GM21737 (cell line): ENCODE results near the gene BORCS5.

Source experiments
- ATAC-seq: cut with Tn5 transposase; IDR thresholded peaks from one replicate; pipeline ENCODE4 v1.9.1; 2021; ENCODE audit warnings: mild to moderate bottlenecking, moderate library complexity; ENCODE audit not compliant: unreplicated experiment

The BORCS5 gene

DNA sequence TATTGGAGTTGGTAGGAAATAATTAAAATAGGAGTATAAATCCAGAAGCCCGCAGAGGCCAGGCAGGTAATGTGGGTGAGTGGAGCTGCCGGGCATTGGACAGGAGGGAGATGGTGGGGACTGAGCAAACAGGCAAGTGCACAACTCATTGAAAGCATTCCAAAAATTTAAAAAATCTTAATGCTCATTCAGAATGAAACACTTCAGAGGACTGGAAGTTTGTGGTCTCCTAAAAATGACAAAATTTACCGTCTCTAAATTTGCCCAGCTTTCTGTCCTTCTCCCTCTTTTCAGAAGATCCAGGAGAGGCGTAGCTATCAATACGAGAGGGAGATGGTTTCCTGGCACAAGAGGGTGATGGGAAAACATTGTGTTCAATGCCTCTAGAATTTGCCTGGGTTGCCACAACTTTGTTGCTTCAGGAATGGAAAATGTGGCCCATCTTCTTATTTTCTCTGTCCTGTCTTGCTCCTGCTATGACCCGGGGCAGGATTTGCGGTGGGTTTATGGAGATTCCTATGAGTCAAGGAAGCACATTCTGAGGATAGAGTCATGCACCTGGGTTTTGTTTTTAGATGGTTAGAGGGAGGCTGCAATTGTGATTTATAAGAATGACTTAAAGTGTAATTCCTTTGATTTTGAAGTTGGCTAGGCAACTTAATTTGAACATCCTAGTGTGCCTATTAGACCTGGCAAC, 72.2 kb downstream of the BORCS5 start:
- ATAC-seq = no peak

DNA sequence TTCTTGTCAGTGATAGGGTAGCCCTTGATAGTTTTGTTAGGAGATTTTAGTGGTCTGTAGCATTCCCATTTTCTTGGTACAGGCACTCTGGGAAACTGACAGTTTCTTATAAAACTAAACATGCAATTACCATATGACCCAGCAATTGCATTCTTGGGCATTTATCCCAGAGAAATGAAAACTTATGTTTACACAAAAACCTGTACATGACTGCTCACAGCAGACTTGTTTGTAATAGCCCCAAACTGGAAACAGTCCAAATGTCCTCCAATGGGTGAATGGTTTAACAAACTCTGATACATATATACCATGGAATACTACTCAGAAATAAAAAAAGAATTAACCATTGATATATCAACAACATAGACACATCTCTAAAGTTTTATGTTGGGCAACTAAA, 75.5 kb downstream of the BORCS5 start:
- ATAC-seq = no peak

DNA sequence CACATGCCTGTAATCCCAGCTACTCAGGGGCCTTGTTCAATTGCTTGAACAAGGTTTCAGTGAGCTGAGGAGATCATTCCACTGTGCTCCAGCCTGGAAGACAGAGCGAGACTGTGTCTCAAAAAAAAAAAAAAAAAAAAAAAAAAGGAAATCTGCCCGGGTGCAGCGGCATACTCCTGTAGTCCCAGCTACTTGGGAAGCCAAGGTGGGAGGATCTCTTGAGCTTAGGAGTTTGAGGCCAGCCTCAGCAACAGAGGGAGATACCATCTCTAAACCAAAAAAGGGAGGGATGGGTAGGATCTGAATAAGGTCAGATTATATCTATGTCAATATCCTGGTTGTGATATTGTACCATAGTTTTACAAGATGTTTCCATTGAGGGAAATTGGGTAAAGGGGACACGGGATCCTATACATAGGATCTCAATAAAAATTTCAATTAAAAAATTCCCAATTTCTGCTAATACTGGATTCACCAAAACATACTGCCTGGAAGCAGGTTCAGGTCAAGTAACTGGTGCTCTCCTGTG, 76.4 kb downstream of the BORCS5 start:
- ATAC-seq = no peak

DNA sequence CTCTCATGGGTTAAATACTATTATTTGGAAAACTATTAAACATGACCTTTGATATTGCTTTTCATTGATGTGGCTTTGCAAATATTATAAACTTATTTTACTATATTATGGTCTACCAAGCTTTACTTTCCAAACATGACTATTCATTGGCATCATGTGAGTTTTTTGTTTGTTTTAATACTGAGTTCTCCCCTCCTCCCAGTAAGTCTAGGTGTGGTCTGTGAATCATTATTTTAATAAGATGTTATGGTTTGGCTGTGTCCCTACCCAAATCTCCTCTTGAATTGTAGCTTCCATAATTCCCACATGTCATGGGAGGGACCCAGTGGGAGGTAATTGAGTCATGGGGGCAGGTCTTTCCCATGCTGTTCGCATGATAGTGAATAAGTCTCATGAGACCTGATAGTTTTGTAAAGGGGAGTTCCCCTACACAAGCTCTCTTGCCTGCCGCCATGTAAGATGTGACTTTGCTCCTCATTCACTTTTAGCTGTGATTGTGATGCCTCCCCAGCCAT, 80.0 kb downstream of the BORCS5 start:
- ATAC-seq = no peak

DNA sequence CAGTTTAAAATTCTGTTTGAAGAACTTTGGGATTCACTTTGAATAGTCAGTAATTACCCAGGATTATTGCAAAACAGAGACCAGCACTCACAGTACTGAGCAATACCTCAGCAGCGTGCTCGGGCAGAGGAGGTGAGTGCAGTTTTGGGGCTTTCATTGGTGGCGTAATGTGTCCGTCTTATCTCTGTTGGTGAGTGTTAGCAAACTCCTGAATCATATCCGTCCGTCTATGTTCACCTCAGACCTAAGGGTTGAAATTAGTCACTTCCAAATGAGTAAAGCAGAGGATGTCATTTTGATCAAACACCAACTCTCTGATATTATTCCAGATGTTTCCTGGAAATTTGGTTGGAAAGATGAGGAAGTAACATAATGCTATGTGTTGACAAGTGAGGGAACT, 82.8 kb downstream of the BORCS5 start:
- ATAC-seq = no peak

DNA sequence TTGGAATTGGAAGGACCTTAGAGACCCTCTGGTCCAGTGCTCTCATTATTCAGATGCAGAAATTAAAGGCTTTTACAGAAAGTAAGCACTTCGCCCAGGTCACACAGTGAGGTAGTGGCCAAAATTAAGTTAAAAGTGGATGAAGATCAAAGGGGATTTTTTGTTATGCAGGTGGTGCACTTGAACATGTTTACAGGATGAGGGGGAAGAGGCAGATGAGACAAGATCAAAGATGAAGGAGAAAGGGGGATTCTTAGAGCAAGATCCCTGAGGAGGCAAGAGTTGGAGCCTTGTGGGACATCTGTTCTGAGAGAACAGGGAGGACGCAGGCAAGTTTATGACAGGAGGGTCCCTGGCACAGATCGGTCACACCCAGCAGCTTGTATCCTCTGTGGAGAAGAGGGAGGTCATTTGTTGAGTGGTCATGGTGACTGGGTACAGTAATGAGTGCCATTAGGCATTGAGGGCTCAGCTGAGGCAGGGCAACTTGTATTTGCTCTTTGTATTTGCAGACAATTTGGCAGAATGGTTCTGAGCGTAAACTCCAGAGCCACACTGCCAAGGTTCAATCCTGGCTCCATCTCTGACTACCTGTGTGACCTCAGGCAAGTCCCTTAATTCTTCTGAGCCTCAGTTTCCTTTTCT, 84.0 kb downstream of the BORCS5 start:
- ATAC-seq = no peak

DNA sequence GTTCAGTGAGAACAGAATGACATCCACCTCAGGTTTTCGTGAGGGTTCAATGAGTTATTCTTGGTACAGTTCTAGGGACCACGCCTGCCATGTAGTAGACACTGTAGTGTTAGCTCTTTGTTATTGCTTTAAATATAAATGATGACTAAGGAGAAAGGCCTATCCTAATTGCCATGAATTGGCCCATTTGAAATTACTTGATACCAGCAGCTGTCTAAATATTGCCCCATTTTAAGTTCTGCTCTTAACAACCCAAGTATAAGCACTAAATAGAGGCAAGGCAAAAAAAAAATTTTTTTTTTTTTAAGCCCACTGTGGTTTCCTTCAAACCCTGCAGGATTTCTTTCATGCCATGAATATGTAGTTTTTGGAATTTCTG, 84.5 kb downstream of the BORCS5 start:
- ATAC-seq = no peak

DNA sequence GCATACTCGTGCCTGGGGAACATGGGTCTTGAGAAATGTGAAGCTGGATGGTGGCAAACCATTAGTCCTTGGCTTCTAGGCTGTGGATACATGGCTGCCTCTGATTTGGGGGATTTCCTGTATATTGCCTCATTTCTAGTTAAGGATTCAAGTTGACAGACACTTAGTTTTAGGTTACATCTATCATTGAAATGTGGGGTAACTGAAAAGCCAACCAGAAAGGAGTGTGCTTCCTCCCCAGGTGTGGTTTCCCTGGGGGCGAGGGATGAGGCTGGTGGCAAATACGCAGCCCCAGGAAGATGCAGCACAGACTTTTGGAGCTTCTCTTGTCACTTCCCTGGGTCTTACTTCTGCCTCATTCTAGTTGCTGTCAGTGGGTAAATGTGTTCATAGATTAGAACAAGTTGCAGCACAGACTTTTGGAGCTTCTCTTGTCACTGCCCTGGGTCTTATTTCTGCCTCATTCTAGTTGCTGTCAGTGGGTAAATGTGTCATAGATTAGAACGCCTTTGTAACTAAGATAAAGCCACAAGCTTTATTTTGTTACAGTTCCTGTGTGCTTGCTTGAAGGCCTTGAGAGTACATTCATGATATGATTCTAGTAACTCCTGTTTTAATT, 85.1 kb downstream of the BORCS5 start:
- ATAC-seq = no peak

DNA sequence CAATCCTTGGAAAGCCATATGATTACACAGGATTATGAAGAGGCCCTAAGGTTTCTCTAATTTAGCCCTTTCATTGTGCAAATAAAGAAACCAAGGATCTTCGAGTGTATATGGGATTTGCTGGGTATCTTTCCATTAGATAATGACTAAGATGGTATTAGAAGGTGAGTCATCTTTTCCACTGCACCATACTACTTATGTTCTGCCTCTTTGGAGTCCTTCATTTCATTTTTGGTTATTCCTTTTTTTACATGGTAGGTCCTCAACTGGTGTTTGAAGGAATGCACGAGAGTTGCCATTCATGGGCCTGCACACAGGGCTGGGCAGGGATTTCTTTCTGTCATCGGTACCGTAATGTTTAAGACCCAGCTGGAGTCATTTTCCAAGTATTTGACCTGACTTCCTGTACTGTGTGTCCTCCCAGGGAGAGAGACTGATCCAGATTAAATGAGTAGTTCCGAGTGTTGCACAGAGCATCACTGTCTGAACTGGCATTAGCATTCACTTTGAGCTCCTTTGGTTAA, 85.7 kb downstream of the BORCS5 start:
- ATAC-seq = no peak

DNA sequence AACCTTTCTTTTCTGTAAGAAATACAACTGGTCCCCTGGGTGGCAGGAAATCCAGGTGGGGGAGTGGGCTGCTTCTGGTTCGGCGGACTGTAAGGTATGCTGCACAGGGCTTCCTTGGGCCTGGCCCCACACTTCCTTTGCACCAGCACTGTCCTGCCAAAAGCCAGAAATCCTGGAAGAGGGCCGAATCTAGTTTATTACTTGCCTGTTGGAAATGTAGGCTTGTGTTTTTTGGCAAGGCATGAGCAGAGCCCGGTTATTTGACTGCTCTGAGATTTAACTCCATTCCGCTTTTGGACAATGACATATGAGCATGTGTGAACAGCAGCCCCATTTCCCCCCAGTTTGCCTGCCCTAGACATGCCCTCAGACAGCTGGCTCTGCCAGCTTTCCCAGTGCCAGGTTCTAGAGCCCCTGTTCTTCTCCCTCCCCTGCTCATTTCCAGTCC, 86.6 kb downstream of the BORCS5 start:
- no peak for ATAC-seq

DNA sequence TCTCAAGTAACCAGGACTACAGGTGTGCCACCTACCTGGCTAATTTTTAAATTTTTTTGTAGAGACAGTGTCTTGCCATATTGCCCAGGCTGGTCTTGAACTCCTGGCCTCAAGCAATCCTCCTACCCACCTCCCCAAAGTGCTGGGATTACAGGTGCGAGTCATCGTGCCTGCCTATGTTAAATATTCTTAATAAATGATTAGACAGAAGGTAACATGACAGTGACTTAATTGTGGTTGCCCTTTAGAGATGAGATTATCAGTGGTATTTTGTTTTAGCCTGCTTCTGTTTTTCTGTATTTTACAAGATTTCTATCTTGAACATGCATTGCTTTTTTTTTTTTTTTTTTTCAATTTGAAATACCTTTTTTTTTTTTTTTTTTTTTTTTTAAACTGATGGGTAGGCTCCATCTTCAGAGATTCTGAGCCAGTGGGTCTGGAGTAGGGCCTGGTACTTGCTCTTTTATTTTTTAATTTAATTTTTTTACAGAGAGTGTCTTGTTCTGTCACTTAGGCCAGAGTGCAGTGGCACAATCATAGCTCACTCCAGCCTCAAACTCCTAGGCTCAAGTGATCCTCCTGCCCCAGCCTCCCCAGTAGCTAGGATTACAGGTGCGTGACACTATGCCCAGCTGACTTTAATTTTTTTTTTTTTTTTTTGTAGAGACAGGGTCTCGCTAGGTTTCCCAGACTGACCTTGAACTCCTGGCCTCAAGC, 88.4 kb downstream of the BORCS5 start:
- ATAC-seq = no peak

DNA sequence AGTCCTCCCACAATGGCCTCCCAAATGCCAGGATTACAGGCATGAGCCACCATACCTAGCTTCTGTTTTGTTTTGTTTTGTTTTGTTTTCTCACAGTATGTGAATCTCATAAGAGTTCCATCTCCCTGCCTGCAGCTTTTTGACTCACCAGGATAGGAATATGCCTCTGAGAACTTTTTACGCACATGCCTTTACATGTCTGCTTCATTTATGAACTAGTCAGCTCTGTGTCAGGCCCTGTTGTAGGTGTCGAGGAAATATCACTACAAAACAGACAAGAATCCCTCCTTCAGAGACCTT, 89.0 kb downstream of the BORCS5 start:
- no peak for ATAC-seq

DNA sequence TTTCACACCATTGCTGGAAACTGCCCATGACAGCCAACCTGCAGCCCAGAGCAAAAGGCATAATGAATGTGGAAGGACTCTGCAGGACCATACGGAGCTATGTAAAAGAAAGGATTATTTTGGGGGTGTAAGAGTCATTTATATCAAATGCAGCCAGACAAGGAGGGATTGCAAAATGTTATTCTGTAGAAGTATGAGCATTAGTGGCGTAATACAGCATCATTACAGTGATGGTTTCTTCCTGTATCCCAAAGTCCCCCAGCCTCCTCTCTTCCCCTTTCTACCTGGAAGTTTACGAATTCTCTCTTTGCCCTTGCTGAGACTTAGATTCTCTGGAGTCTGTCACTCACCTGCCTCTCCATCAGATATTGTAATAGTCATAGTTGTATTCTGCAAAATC, 89.9 kb downstream of the BORCS5 start:
- ATAC-seq = no peak

DNA sequence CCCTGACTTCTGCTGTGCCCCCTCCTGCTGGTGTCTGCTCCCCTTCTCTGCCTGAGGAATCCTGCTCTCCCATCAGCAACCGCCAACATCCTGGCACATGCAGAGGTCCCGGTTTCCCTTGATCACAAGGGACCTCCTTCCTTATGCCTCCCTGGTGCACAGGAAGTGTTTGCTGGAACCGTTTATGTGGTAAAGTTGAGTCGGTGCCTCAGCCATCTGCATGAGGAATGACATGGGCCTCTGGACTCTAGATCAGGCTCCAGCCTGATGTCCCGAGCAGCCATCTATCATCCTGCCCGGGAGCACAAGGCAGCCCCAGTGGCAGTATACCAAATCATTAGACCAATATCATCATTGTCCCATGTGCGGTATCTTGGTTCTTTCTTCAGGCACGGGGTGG, 90.4 kb downstream of the BORCS5 start:
- no peak for ATAC-seq

DNA sequence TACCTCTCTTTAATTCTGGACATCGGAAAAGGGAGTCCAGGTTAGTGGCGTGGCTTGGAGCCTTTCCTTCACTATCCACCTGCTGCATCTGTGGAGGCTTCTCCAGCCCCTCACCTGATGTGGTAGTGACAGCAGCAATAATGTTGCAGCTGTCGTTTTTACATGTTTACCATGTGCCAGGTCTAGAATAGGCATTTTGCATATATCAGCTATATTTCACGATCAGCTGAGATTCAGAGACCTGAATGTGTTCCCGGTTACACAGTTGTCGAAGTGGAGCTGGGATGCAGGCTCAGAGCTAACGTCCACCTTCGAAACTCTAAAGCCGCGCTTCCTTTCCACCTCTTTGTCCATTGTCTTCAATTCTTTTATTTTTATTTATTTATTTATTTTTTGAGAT, 91.0 kb downstream of the BORCS5 start:
- ATAC-seq = no peak

DNA sequence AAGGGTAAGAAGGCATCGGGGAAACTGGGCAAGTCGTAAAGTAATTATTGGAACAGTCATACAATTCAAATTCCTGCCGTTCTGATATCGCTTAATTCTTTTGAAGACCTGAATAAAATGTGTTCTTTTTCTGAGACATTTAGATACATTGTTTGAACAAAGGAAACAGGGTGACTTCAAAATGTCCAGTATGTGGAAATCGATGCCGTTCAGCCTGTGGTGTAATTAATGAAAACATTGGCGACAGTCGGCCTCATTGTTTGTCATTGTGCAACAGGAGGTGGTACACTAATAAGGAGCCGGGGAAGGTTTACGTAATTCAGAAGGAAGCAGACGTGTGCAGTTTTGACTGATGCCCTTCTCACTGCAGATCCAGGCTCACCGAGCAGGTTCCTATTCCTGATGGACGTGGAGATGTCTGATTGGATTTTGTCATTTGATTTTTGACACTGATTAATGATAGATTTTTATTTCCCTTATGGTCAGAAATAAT, 92.7 kb downstream of the BORCS5 start:
- no peak for ATAC-seq

DNA sequence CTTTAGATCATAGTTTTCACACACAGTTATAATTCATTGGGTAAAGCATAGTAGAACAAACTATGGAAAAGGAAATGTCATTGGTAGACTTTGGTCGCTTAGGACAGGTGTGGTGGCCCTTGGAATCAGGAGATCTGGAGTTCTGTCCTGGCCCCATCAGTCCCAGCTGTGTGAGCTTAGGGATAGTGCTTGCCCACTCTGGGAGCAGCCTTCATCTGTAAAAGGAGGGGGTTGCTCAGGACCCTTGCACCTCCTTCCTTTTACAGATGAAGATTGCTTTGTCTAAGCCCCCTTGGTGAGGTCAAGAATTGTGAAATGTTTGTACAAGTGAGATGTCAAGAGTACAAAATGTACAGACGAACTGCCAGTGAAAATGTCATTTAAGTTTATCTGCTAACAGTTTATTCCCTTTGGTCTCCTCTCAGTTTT, 93.2 kb downstream of the BORCS5 start:
- no peak for ATAC-seq

DNA sequence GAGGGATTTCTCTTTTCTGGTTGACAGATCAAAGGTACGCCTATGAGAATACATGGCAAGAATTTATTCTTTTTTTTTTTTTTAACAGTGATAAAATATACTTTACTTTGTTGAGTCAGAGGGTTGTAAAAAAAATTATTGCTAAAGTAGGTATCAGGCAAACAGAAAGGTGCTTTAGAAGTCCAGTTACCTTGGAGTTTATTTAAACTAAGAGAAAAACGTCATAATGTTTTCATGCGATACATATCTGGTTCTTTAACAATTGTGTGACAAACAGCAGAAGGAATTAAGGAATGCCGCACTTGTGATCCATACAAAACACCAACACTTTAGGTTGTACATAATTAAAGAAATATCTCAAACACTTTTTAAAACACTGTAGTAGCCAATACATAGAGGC, 94.2 kb downstream of the BORCS5 start:
- ATAC-seq = no peak

DNA sequence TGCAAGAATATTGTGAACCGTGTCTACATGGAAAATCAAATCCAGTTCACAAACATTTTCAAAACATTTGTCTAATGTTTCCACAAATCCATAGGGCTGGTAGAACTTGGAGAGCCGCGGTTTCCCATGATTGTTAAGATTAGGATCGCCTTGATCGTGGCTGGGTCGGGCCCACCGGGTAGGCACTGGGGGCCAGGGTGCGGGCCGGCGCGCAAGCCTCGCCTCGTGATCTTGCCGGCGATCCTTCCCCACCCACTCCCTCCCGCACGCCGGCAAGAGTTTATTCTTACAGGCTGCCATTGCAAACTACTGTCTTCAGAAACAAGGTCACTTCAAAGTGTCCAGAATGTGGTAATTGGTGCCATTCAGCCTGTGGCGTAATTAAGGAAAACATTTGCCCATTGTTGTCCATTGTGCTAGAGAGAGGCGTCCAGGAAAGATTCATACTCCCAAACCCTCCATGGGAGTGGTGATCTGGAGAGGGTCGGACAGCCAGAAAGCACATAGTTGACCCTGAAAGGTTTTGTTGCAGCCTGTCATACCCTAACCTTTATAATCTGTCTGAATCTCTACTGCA, 95.5 kb downstream of the BORCS5 start:
- no peak for ATAC-seq

DNA sequence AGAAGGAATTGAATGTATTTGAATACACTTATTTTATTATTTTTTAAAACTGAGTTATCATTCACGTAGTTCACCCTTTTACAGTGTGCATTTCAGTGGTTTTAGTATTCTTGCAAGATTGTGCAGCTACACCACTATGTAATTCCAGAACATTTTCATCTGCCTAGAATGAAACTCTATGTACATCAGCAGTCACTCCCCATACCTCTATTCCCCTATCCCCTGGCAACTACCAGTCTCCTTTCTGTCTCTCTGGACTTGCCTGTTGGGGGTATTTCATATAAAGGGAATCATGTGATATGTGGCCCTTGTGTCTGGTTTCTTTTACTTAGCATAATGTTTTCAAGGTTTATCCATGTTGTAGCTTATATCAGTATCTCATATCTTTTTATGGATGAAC, 96.8 kb downstream of the BORCS5 start:
- no peak for ATAC-seq

DNA sequence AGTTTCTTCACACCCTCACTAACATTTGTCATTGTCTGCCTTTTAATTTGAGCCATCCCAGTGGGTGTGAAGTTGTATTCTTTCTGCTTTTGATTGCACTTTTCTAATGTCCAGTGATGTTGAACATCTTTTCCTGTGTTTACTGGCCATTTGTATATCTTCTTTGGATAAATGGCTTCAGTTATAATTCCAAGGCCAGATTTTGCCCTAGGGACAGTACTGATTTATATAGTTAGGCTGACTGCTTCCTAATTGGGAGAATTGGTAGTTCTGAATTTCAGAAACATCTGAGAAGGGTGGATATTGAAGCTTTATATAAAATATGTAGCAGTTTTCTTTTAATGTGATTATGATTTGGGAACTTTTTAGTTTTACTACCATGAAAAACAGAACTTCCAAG, 97.4 kb downstream of the BORCS5 start:
- ATAC-seq = no peak
